DOHH2 (cell line): ENCODE measurements around the gene CTU1.
A peak's percentile ranks its signal among the peaks of the same experiment; 100 is the strongest.

Experiments used
- EZH2phosphoT487 ChIP-seq: fragments of 200-600 bp; sonication (generic); IDR thresholded peaks from 2 replicates; pipeline ENCODE4 v1.6.1; 2017; ENCODE audit warnings: borderline replicate concordance, mild to moderate bottlenecking, antibody characterized with exemption, low read length, moderate library complexity, mixed read lengths
- TF ChIP-seq, protein P1 (sequence below): fragments of 200-600 bp; sonication (generic); IDR thresholded peaks from one replicate; pipeline ENCODE4 v1.5.1; 2014; ENCODE audit warnings: antibody characterized with exemption, mild to moderate bottlenecking, low read depth, low read length; ENCODE audit not compliant: poor library complexity, severe bottlenecking

DNA sequence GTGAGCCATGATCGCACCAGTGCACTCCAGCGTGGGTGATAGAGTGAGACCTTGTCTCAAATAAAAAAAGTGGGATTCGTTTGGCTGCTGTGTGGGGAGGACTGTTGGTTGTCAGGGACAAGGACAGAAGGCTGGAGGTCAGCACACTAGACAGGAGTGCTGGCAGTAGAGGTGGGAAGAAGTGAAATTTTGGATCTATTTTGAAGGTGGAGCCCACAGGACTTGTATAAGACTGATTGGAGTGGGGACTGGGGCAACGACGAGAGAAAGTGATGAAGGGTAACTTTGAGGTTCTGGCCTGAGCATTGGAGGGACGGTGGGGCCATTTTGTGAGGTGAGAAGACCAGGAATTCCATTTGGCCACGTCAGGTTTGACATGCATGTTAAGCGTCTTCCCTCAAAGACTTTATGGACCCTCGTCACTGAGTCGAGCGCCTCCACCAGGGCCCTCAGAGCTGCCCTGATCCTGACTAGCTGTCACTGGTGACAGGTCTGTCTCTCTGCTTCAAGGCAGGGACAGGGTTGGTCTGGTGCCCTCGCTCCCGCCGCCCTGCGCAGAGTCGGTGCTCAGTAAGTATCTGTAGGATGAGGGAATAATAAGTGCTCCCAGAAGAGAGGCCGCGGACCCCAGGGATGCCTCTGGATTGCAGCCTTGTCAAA is 673 bp downstream of the CTU1 start:
- TF ChIP-seq, protein P1, sequence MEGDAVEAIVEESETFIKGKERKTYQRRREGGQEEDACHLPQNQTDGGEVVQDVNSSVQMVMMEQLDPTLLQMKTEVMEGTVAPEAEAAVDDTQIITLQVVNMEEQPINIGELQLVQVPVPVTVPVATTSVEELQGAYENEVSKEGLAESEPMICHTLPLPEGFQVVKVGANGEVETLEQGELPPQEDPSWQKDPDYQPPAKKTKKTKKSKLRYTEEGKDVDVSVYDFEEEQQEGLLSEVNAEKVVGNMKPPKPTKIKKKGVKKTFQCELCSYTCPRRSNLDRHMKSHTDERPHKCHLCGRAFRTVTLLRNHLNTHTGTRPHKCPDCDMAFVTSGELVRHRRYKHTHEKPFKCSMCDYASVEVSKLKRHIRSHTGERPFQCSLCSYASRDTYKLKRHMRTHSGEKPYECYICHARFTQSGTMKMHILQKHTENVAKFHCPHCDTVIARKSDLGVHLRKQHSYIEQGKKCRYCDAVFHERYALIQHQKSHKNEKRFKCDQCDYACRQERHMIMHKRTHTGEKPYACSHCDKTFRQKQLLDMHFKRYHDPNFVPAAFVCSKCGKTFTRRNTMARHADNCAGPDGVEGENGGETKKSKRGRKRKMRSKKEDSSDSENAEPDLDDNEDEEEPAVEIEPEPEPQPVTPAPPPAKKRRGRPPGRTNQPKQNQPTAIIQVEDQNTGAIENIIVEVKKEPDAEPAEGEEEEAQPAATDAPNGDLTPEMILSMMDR: peak; percentile 41
- no peak for TF ChIP-seq EZH2phosphoT487
